H1 (cell line): ENCODE results near the gene DOK7. TPM values are rescaled to one million over a fixed set of nuclear protein-coding genes. Genes with fewer than 3 reads are reported as not detected.

Experiments used
- CTCF ChIA-PET: fragments of 300-600 bp; sonication (Branson Sonifier 250); formaldehyde crosslinking; loops from one replicate; lab custom pipeline; 2021; ENCODE audit not compliant: partially characterized antibody; lab: Charles Lee
- POLR2A ChIA-PET: fragments of 300-600 bp; sonication (Branson Sonifier 250); formaldehyde crosslinking; loops from one replicate; lab custom pipeline; 2021; ENCODE audit warnings: inconsistent platforms; ENCODE audit not compliant: partially characterized antibody; lab: Charles Lee
- DNase-seq, 2 experiments: peaks; one replicate each; pipeline versions ENCODE4 v3.0.0 to v3.0.0-alpha.2; 2010 to 2022; ENCODE audit warnings: low spot score in 2 of 2, low read depth in 1 of 2, mixed read lengths in 1 of 2
- FAIRE-seq: peaks from 2 replicates; lab custom pipeline; 2011; peaks lifted over from hg19 to GRCh38; lab: Jason Lieb, UNC
- H2AFZ ChIP-seq: 2 replicates; pipeline ENCODE4 v1.8.1; 2012; ENCODE audit warnings: low read length, inconsistent platforms
- H2AK5ac ChIP-seq: 2 replicates; pipeline ENCODE4 v1.6.1; 2013; ENCODE audit warnings: low read depth, low read length
- H2BK120ac ChIP-seq: replicated peaks from 2 replicates; pipeline ENCODE3; 2013; ENCODE audit warnings: low read depth, low read length, inconsistent platforms
- H2BK12ac ChIP-seq: 2 replicates; pipeline ENCODE4 v1.6.1; 2013; ENCODE audit warnings: low read depth, low read length
- H2BK15ac ChIP-seq: 2 replicates; pipeline ENCODE4 v1.6.1; 2013; ENCODE audit warnings: low read length
- H2BK20ac ChIP-seq: 2 replicates; pipeline ENCODE4 v1.6.1; 2013; ENCODE audit warnings: low read length
- H2BK5ac ChIP-seq: 2 replicates; pipeline ENCODE4 v1.6.1; 2013; ENCODE audit warnings: low read depth, low read length
- H3K14ac ChIP-seq: 2 replicates; pipeline ENCODE4 v1.6.1; 2013; ENCODE audit warnings: inconsistent platforms; ENCODE audit not compliant: insufficient read length
- H3K18ac ChIP-seq: 2 replicates; pipeline ENCODE4 v1.6.1; 2013; ENCODE audit warnings: low read length; ENCODE audit errors: extremely low read depth
- H3K23ac ChIP-seq: 2 replicates; pipeline ENCODE4 v1.6.1; 2013; ENCODE audit warnings: inconsistent platforms; ENCODE audit not compliant: insufficient read length
- H3K23me2 ChIP-seq: 2 replicates; pipeline ENCODE4 v1.6.1; 2013; ENCODE audit warnings: low read depth, low read length
- H3K27ac ChIP-seq: 2 replicates; pipeline ENCODE4 v1.6.1; 2011; ENCODE audit warnings: low read depth, low read length, inconsistent platforms
- H3K27me3 ChIP-seq, 4 experiments: replicated peaks in 1 of 4; 1 replicate in 1 of 4; 2 replicates in 3 of 4; pipeline versions ENCODE4 v1.6.1 to v1.8.1; 2011 to 2013; ENCODE audit warnings: low read length in 3 of 4, mild to moderate bottlenecking in 3 of 4, inconsistent platforms in 2 of 4, mixed read lengths in 2 of 4, moderate library complexity in 1 of 4; ENCODE audit not compliant: control insufficient read depth in 3 of 4, insufficient read depth in 3 of 4; ENCODE audit errors: extremely low read depth in 1 of 4
- H3K36me3 ChIP-seq, 4 experiments: 2 replicates each; pipeline versions ENCODE4 v1.6.1 to v1.8.1; 2011 to 2013; ENCODE audit warnings: mild to moderate bottlenecking in 4 of 4, low read length in 3 of 4, moderate library complexity in 2 of 4, control low read depth in 1 of 4, inconsistent platforms in 1 of 4; ENCODE audit not compliant: insufficient read depth in 4 of 4, control insufficient read depth in 2 of 4
- H3K4ac ChIP-seq: replicated peaks from 2 replicates; pipeline ENCODE3; 2013; ENCODE audit warnings: low read length, low read depth, mixed read lengths, inconsistent platforms; ENCODE audit not compliant: insufficient read length
- H3K4me1 ChIP-seq, 4 experiments: replicated peaks in 1 of 4; 1 replicate in 1 of 4; 2 replicates in 3 of 4; pipeline versions ENCODE4 v1.6.1 to v1.8.1; 2011 to 2013; ENCODE audit warnings: low read length in 3 of 4, inconsistent platforms in 2 of 4, mixed read lengths in 1 of 4; ENCODE audit not compliant: insufficient read depth in 4 of 4, control insufficient read depth in 3 of 4
- H3K4me2 ChIP-seq, 2 experiments: 2 replicates each; pipeline versions ENCODE4 v1.6.1 to v1.8.1; 2011 to 2013; ENCODE audit warnings: low read depth in 2 of 2, low read length in 2 of 2, control low read depth in 1 of 2, inconsistent platforms in 1 of 2, mild to moderate bottlenecking in 1 of 2; ENCODE audit not compliant: insufficient read depth in 1 of 2
- H3K4me3 ChIP-seq, 4 experiments: fragments of 200-600, 300-600 bp in 1 of 4; sonication (generic), shearing (Covaris generic), sonication (Bioruptor Twin) in 1 of 4; 2 replicates each; pipeline versions ENCODE4 v1.5.1 to v1.8.1; 2011 to 2016; ENCODE audit warnings: low read length in 4 of 4, low read depth in 3 of 4, control low read depth in 2 of 4, inconsistent platforms in 2 of 4, mild to moderate bottlenecking in 2 of 4, mixed read lengths in 1 of 4, moderate library complexity in 1 of 4; ENCODE audit not compliant: insufficient read depth in 2 of 4; ENCODE audit errors: extremely low read depth in 1 of 4
- H3K56ac ChIP-seq: replicated peaks from 2 replicates; pipeline ENCODE3; 2013; ENCODE audit warnings: low read depth, mild to moderate bottlenecking, mixed read lengths, low read length, inconsistent platforms; ENCODE audit not compliant: insufficient read length
- H3K79me1 ChIP-seq: 2 replicates; pipeline ENCODE4 v1.6.1; 2013; ENCODE audit warnings: low read depth, low read length, control low read depth
- H3K79me2 ChIP-seq, 2 experiments: 2 replicates each; pipeline versions ENCODE4 v1.6.1 to v1.8.1; 2012 to 2013; ENCODE audit warnings: low read length in 2 of 2, mild to moderate bottlenecking in 2 of 2, inconsistent platforms in 1 of 2; ENCODE audit not compliant: insufficient read depth in 2 of 2, control insufficient read depth in 1 of 2
- H3K9ac ChIP-seq, 4 experiments: replicated peaks in 1 of 4; 1 replicate in 1 of 4; 2 replicates in 3 of 4; pipeline versions ENCODE4 v1.6.1 to v1.8.1; 2011 to 2013; ENCODE audit warnings: low read depth in 3 of 4, low read length in 3 of 4, control low read depth in 2 of 4, mild to moderate bottlenecking in 2 of 4, moderate library complexity in 2 of 4, inconsistent platforms in 1 of 4; ENCODE audit errors: extremely low read depth in 1 of 4
- H3K9me3 ChIP-seq, 2 experiments: 2 replicates each; pipeline versions ENCODE4 v1.6.1 to v1.8.1; 2012 to 2013; ENCODE audit warnings: mild to moderate bottlenecking in 2 of 2, moderate library complexity in 2 of 2, control low read depth in 1 of 2, inconsistent platforms in 1 of 2, low read depth in 1 of 2, low read length in 1 of 2, mixed read lengths in 1 of 2; ENCODE audit not compliant: insufficient read depth in 2 of 2
- H4K20me1 ChIP-seq, 2 experiments: replicated peaks in 1 of 2; 2 replicates each; pipeline versions ENCODE3 to v1.8.1; 2011 to 2013; ENCODE audit warnings: inconsistent platforms in 2 of 2, low read length in 2 of 2, mild to moderate bottlenecking in 1 of 2; ENCODE audit not compliant: insufficient read depth in 2 of 2, control insufficient read depth in 1 of 2
- H4K5ac ChIP-seq: 2 replicates; pipeline ENCODE4 v1.6.1; 2013; ENCODE audit warnings: low read length, low read depth, mixed read lengths, inconsistent platforms; ENCODE audit not compliant: insufficient read length
- H4K8ac ChIP-seq: 2 replicates; pipeline ENCODE4 v1.8.0; 2013; ENCODE audit warnings: mild to moderate bottlenecking, moderate library complexity, low read length, inconsistent platforms; ENCODE audit not compliant: insufficient read depth; ENCODE audit errors: extremely low read depth
- H4K91ac ChIP-seq: replicated peaks from 2 replicates; pipeline ENCODE3; 2013; ENCODE audit warnings: low read length, mixed read lengths, inconsistent platforms; ENCODE audit not compliant: insufficient read length
- CTBP2 ChIP-seq: IDR thresholded peaks from 2 replicates; pipeline ENCODE4 v1.7.0; 2011; ENCODE audit warnings: borderline replicate concordance, mild to moderate bottlenecking, moderate library complexity, mixed read lengths, low read length; ENCODE audit not compliant: insufficient read depth, insufficient read length
- JUN ChIP-seq: IDR thresholded peaks from 2 replicates; pipeline ENCODE4 v1.6.1; 2011; ENCODE audit warnings: low read depth, mild to moderate bottlenecking, improper control_type of control experiment, low read length
- RBBP5 ChIP-seq: IDR thresholded peaks from 2 replicates; pipeline ENCODE4 v1.7.1; 2012; ENCODE audit warnings: low read depth, mild to moderate bottlenecking, inconsistent platforms, low read length, moderate library complexity, borderline replicate concordance
- WGBS, 2 experiments: shearing (Covaris generic) in 1 of 2; methylation state at CpG; one replicate each; pipeline versions ENCODE4 v1.1.6 to v1.1.7; 2013 to 2015; ENCODE audit warnings: low lambda C conversion rate in 2 of 2, mixed read lengths in 2 of 2, inconsistent platforms in 1 of 2, low coverage in 1 of 2, missing lambda C conversion rate in 1 of 2; ENCODE audit not compliant: insufficient replicate concordance in 2 of 2, insufficient coverage in 1 of 2, insufficient read length in 1 of 2; ENCODE audit errors: extremely low coverage in 1 of 2, missing lambda C conversion rate in 1 of 2; 5-methylcytosine and 5-hydroxymethylcytosine counted together
- polyA plus RNA-seq, 7 experiments: library from polyadenylated mRNA; depleted of rRNA in 3 of 7; stranded (reverse) in 5 of 7; unstranded in 2 of 7; fragments of >200 nt in 5 of 7; fragments of 200-250 nt in 2 of 7; gene quantifications; 1 replicate in 5 of 7; 2 replicates in 1 of 7; 4 replicates in 1 of 7; pipeline versions ENCODE4 v1.2.1 to v1.2.3, GENCODE V29; 2011 to 2013; ENCODE audit warnings: missing spikeins in 2 of 7, mixed read lengths in 2 of 7
- total RNA-seq: library from RNA; stranded (reverse); fragmentation: NEBNext Ultra II Directional; extraction: Animal tissue kit (Norgen Biotek cat#: 25700); gene quantifications from 2 replicates; pipeline ENCODE4 v1.2.1, GENCODE V29; 2021

DOK7 gene
- total and polyA plus RNA-seq, 2 of the 8 experiments (the other 6 are each of a cell fraction or from before 2014, with no cell fraction given), result 0.32 TPM; not detected in 1

DNA sequence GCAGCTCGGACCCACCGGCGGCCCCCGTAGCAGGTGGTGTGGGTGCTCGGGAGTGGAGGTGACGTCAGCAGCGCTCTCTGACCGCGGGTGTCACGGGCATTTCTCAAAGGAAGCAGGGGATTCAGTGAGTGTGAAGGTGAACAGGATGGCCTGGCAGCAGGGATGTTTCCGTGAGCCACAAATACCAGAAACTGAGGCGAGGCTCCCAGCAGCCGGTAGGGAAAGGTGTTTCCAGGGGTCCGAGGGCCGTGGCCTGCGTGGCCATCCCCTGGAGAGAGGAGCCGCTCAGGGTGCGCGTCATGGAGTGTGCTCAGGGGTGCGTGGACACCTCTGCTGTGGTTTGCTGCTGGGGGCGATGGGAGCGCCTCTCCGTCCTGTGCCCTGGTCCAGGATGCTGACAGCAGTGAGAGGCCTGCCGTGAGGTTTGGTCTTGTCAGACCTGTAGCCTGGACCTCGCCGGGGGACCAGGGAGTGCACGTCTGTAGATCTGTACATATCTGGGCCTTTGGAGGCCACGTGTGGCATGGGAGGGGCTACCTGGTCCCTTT is 31.6 kb upstream of the DOK7 start:
- Histone ChIP-seq H3K23ac (no peak overlapping the region), H3K4me3 (no peak overlapping the region), H3K79me1 (no peaks in the 10 kb centered on the region), H3K23me2 (no peaks in the 10 kb centered on the region), H3K4me1 (peaks cover 0 to 5% (median 2%) of the 10 kb centered on the region in 4 experiments; a peak in 3 of 7 replicates), H3K79me2 (no peaks in the 10 kb centered on the region), H3K4ac (no peak overlapping the region), H3K9me3 (no peaks in the 10 kb centered on the region), H4K91ac (no peak overlapping the region), H3K4me2 (no peak overlapping the region), H2AFZ (no peak overlapping the region), H3K36me3 (no peaks in the 10 kb centered on the region), H3K27ac (no peak overlapping the region), H4K8ac (no peak overlapping the region), H3K27me3 (no peaks in the 10 kb centered on the region), H3K9ac (no peak overlapping the region), H3K18ac (no peak overlapping the region), H3K56ac (no peak overlapping the region), H4K5ac (no peak overlapping the region), H2BK120ac (no peak overlapping the region), H3K14ac (no peak overlapping the region), H2BK15ac (no peak overlapping the region), H2AK5ac (no peak overlapping the region), H4K20me1 (peaks cover 0 to 5% of the 10 kb centered on the region in 2 experiments), H2BK12ac (no peak overlapping the region), H2BK5ac (no peak overlapping the region), H2BK20ac (no peak overlapping the region)
- no peak for FAIRE-seq
- CTCF ChIA-PET, result interaction anchor here (1.6 to 2.1 kb wide), 3 partner anchors 12 to 86 kb away, joined by 5 to 7 read pairs (median 7); no protein-coding TSS in a partner anchor
- no peak for DNase-seq
- 87% methylated on average over 27 of the region's 28 CpGs; no CpG with 5 or more reads in 1 of the 2 experiments for WGBS, 2 experiments
- POLR2A ChIA-PET, result interaction anchor here (0.9 kb wide), 1 partner anchor 10 kb away, joined by 3 read pairs; no protein-coding TSS in a partner anchor
- no peak for TF ChIP-seq RBBP5
- no peak for TF ChIP-seq JUN
- no peak for TF ChIP-seq CTBP2
